HepG2 (cell line): ENCODE data around the gene ALDOA. TPM values are rescaled to one million over a fixed set of nuclear protein-coding genes. Genes with fewer than 3 reads are reported as not detected.

Experiments
- ARNT2 ChIP-seq: sonication (generic); formaldehyde crosslinking; IDR thresholded peaks from 2 replicates; pipeline ENCODE4 v1.8.0; 2022; ENCODE audit warnings: mild to moderate bottlenecking, low read depth, missing genetic modification reagents, moderate library complexity
- DRAP1 ChIP-seq: IDR thresholded peaks from 2 replicates; pipeline ENCODE4 v1.6.1; 2016; ENCODE audit warnings: missing genetic modification reagents, missing compliant biosample characterization
- GMEB2 ChIP-seq: IDR thresholded peaks from 2 replicates; pipeline ENCODE4 v1.6.1; 2016; ENCODE audit warnings: missing biosample characterization, missing genetic modification reagents, low read depth
- HDAC2 ChIP-seq: sonication (generic); formaldehyde crosslinking; IDR thresholded peaks from 2 replicates; pipeline ENCODE4 v1.4.0; 2020; ENCODE audit warnings: missing genetic modification reagents
- HOXA5 ChIP-seq: sonication (generic); formaldehyde crosslinking; IDR thresholded peaks from 2 replicates; pipeline ENCODE4 v1.4.0; 2020; ENCODE audit warnings: missing genetic modification reagents
- JARID2 ChIP-seq: sonication (generic); formaldehyde crosslinking; IDR thresholded peaks from 2 replicates; pipeline ENCODE4 v1.8.1; 2023; ENCODE audit warnings: missing genetic modification reagents, inconsistent platforms; ENCODE audit not compliant: insufficient replicate concordance
- KLF12 ChIP-seq: sonication (generic); formaldehyde crosslinking; IDR thresholded peaks from 2 replicates; pipeline ENCODE4 v1.4.0; 2020; ENCODE audit warnings: missing genetic modification reagents, borderline replicate concordance
- NR2F1 ChIP-seq, 2 experiments: fragments of 450-650 bp in 1 of 2; formaldehyde crosslinking in 1 of 2; IDR thresholded peaks; 2 replicates each; pipeline versions ENCODE4 v1.5.0 to v1.6.1; 2016 to 2020; ENCODE audit warnings: mild to moderate bottlenecking in 1 of 2, missing compliant biosample characterization in 1 of 2, missing genetic modification reagents in 1 of 2, moderate library complexity in 1 of 2
- PLSCR1 ChIP-seq: sonication (generic); formaldehyde crosslinking; IDR thresholded peaks from 2 replicates; pipeline ENCODE4 v1.5.0; 2020; ENCODE audit warnings: missing genetic modification reagents, mild to moderate bottlenecking, borderline replicate concordance
- PTBP1 ChIP-seq: fragments of 200-400 bp; formaldehyde crosslinking; IDR thresholded peaks from 2 replicates; pipeline ENCODE4 v1.6.1; 2018; ENCODE audit warnings: low read length, low read depth; ENCODE audit not compliant: poor library complexity, severe bottlenecking
- RFXAP ChIP-seq: sonication (generic); formaldehyde crosslinking; IDR thresholded peaks from 2 replicates; pipeline ENCODE4 v1.4.0; 2020; ENCODE audit warnings: missing genetic modification reagents, borderline replicate concordance
- RXRA ChIP-seq: sonication (generic); formaldehyde crosslinking; IDR thresholded peaks from 2 replicates; pipeline ENCODE4 v1.5.1; 2020; ENCODE audit warnings: missing genetic modification reagents
- TAF1 ChIP-seq: sonication (generic); formaldehyde crosslinking; IDR thresholded peaks from 2 replicates; pipeline ENCODE4 v1.4.0; 2020; ENCODE audit warnings: missing genetic modification reagents
- TBX2 ChIP-seq: sonication (generic); formaldehyde crosslinking; IDR thresholded peaks from 2 replicates; pipeline ENCODE4 v1.5.0; 2020; ENCODE audit warnings: missing genetic modification reagents, mild to moderate bottlenecking, borderline replicate concordance
- ZBTB3 ChIP-seq: sonication (generic); formaldehyde crosslinking; IDR thresholded peaks from 2 replicates; pipeline ENCODE4 v1.4.0; 2020; ENCODE audit warnings: low read depth, mild to moderate bottlenecking, moderate library complexity, missing genetic modification reagents, borderline replicate concordance
- ZBTB42 ChIP-seq: sonication (generic); formaldehyde crosslinking; IDR thresholded peaks from 2 replicates; pipeline ENCODE4 v1.5.0; 2020; ENCODE audit warnings: mild to moderate bottlenecking, missing genetic modification reagents
- ZNF160 ChIP-seq: sonication (generic); formaldehyde crosslinking; IDR thresholded peaks from 2 replicates; pipeline ENCODE4 v1.8.0; 2022; ENCODE audit warnings: mild to moderate bottlenecking, inconsistent platforms, missing genetic modification reagents
- ZNF17 ChIP-seq: sonication (generic); formaldehyde crosslinking; IDR thresholded peaks from 2 replicates; pipeline ENCODE4 v1.5.0; 2020; ENCODE audit warnings: mild to moderate bottlenecking, missing genetic modification reagents
- ZNF260 ChIP-seq: sonication (generic); formaldehyde crosslinking; IDR thresholded peaks from 2 replicates; pipeline ENCODE4 v1.4.0; 2020; ENCODE audit warnings: missing genetic modification reagents, low read depth, mild to moderate bottlenecking, borderline replicate concordance
- ZNF282 ChIP-seq: fragments of 450-650 bp; IDR thresholded peaks from 2 replicates; pipeline ENCODE4 v1.6.1; 2018; ENCODE audit not compliant: partially characterized antibody
- ZNF672 ChIP-seq: sonication (generic); formaldehyde crosslinking; IDR thresholded peaks from 2 replicates; pipeline ENCODE4 v1.8.1; 2022; ENCODE audit warnings: missing genetic modification reagents
- ZNF687 ChIP-seq: sonication (generic); formaldehyde crosslinking; IDR thresholded peaks from 2 replicates; pipeline ENCODE4 v1.5.1; 2020; ENCODE audit warnings: mild to moderate bottlenecking, missing genetic modification reagents, moderate library complexity
- polyA plus RNA-seq, 8 experiments: library from polyadenylated mRNA; depleted of rRNA in 3 of 8; stranded (reverse) in 7 of 8; unstranded in 1 of 8; fragments of >200 nt; fragmentation: Illumina TruSeq in 4 of 8; extraction: Trizol in 4 of 8; gene quantifications; 2 replicates each; pipeline versions ENCODE4 v1.2.1 to v1.2.3, GENCODE V29; 2011 to 2016; ENCODE audit warnings: low read depth in 4 of 8, missing spikeins in 1 of 8, mixed read lengths in 1 of 8; ENCODE audit not compliant: insufficient read depth in 1 of 8
- total RNA-seq, 5 experiments: library from RNA; depleted of rRNA; stranded (reverse); fragments of >200 nt; fragmentation: Illumina TruSeq; extraction: Trizol; gene quantifications; 2 replicates each; pipeline ENCODE4 v1.2.3, GENCODE V29; 2016; ENCODE audit warnings: low read depth in 1 of 5

ALDOA gene
- total and polyA plus RNA-seq, 2 of the 13 experiments (the other 11 are each of a cell fraction or from before 2014, with no cell fraction given), result 925 to 1,884 TPM

- TF ChIP-seq PLSCR1 (CRISPR knock-in tag), result no peak
- peak; percentile 65; the same call in 1 of the 2 replicates for TF ChIP-seq ZNF160 (CRISPR knock-in tag)
- peak; percentile 91 for TF ChIP-seq HDAC2 (CRISPR knock-in tag)
- peak; percentile 52; the same call in 1 of the 2 replicates for TF ChIP-seq RFXAP (CRISPR knock-in tag)
- peak; percentile 77 for TF ChIP-seq RXRA (CRISPR knock-in tag)
- no peak for TF ChIP-seq GMEB2
- TF ChIP-seq PTBP1, result peak; percentile 47
- 0 out of 2 replicates have a peak, but pooled peaks have one; percentile 31 for TF ChIP-seq ZNF260 (CRISPR knock-in tag)
- no peak for TF ChIP-seq ZBTB3 (CRISPR knock-in tag)
- no peak for TF ChIP-seq TAF1 (CRISPR knock-in tag)
- peak; percentile 59; the same call in 1 of the 2 replicates for TF ChIP-seq TBX2
- TF ChIP-seq DRAP1 (CRISPR knock-in tag), result peak; percentile 28; the same call in 1 of the 2 replicates
- TF ChIP-seq ZNF17 (CRISPR knock-in tag), result no peak
- peak; percentile 79 for TF ChIP-seq ZBTB42 (CRISPR knock-in tag)
- TF ChIP-seq KLF12 (CRISPR knock-in tag), result peak; percentile 46; the same call in 1 of the 2 replicates
- TF ChIP-seq ZNF282, result no peak
- peak; percentile 99 for TF ChIP-seq ZNF687 (CRISPR knock-in tag)
- peak; percentile 45 to 68; a peak in 2 of 4 replicates for TF ChIP-seq NR2F1 (CRISPR knock-in tag; IDR thresholded peaks at IDR 0.05)
- TF ChIP-seq ZNF672 (CRISPR knock-in tag), result no peak
- TF ChIP-seq HOXA5 (CRISPR knock-in tag), result peak; percentile 48; the same call in 1 of the 2 replicates
- TF ChIP-seq JARID2 (CRISPR knock-in tag), result no peak
- peak; percentile 93 for TF ChIP-seq ARNT2 (CRISPR knock-in tag)
Observed at GRCh38 chr16:30112197-30113030, 46.9 kb downstream of the ALDOA start (continued).
